Tibial artery (tissue), 4 donors: Measurements from ENCODE around the gene L3MBTL2.
A peak's percentile ranks its signal among the peaks of the same experiment; 100 is the strongest.

ENCODE experiments used
- DNase-seq, 2 donors: peaks; one replicate each; pipeline ENCODE4 v3.0.0-alpha.2; 2019
- H3K27ac ChIP-seq, 2 donors: fragments of 200-600 bp; sonication (generic) in 1 of 2; 1 replicate in 1 of 2; 2 replicates in 1 of 2; pipeline ENCODE4 v1.5.1; 2018 to 2019; ENCODE audit warnings: mild to moderate bottlenecking in 1 of 2
- H3K27me3 ChIP-seq, 2 donors: fragments of 200-600 bp; sonication (generic) in 1 of 2; one replicate each; pipeline versions ENCODE4 v1.5.1 to v1.6.0; 2016 to 2019
- H3K36me3 ChIP-seq, 3 donors: fragments of 200-600 bp; sonication (generic) in 2 of 3; one replicate each; pipeline ENCODE4 v1.5.1; 2016 to 2019; ENCODE audit warnings: mild to moderate bottlenecking in 2 of 3
- H3K4me1 ChIP-seq, 4 donors: fragments of 200-600 bp; sonication (generic) in 2 of 4; 1 replicate in 3 of 4; 2 replicates in 1 of 4; pipeline ENCODE4 v1.5.1; 2016 to 2019
- H3K4me3 ChIP-seq, 2 donors: fragments of 200-600 bp; sonication (generic) in 1 of 2; 1 replicate in 1 of 2; 2 replicates in 1 of 2; pipeline ENCODE4 v1.5.1; 2018 to 2019; ENCODE audit warnings: mild to moderate bottlenecking in 2 of 2
- H3K9me3 ChIP-seq, 3 donors: fragments of 200-600 bp; sonication (generic) in 1 of 3; one replicate each; pipeline ENCODE4 v1.5.1; 2016 to 2019
- intact Hi-C: fragments of 100-400 bp; cut with DNase I; formaldehyde crosslinking; loops from one replicate; pipeline ENCODE4 v1.15.0; 2023; ENCODE audit warnings: low total_unique reads
- TF ChIP-seq, protein P1 (sequence below), 2 experiments: fragments of 200-600 bp in 1 of 2; fragments of 450-650 bp in 1 of 2; IDR thresholded peaks; one replicate each; pipeline ENCODE4 v1.5.1; 2017 to 2019; ENCODE audit warnings: antibody characterized with exemption in 2 of 2, mild to moderate bottlenecking in 1 of 2, moderate library complexity in 1 of 2

The L3MBTL2 gene

DNA sequence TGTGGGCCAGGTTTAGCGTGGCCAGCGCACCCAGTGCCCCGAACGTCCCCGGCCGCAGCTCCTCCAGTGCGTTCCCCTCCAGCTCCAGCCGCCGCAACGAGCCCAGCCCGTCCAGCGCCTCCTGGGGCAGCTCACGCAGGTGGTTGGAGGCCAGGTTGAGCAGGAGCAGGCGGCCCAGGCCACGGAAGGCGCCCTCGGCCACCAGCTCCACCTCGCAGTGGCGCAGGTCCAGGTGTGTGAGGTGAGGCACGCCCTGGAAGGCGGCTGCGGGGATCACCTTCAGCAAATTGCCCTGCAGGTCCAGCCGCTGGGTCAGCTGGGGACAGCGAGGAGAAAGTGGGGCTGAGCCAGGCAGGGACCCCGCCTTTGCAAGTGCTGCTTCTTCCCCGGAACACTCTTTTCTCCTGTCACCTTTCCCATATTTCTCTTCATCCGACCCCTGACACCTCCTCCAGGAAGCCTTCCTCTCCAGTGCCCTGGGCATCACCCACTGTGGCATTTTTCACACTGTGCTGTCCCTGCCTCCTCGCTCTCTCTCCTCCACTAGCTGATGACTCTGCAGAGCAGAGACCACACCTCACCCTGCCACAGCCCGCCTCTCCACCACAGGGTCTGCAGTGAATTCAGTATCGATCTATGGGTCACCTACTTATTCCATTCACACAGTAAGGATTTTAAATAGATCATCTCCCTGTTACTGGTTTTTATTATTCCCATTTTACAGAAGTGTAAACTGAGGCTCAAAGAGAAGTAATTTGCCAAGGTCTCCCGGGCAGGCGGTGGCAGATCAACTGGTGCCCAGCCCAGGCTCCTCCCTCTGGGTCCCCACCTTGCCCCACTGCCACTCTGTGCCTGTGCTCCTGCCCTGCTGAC is 33.7 kb downstream of the L3MBTL2 start:
- peaks cover 0 to 12% (median 0%) of the 10 kb centered on the region in 3 donors for H3K36me3 ChIP-seq
- intact Hi-C loops = no loop called here
- H3K27ac ChIP-seq = no peak overlapping the region
- TF ChIP-seq, protein P1, sequence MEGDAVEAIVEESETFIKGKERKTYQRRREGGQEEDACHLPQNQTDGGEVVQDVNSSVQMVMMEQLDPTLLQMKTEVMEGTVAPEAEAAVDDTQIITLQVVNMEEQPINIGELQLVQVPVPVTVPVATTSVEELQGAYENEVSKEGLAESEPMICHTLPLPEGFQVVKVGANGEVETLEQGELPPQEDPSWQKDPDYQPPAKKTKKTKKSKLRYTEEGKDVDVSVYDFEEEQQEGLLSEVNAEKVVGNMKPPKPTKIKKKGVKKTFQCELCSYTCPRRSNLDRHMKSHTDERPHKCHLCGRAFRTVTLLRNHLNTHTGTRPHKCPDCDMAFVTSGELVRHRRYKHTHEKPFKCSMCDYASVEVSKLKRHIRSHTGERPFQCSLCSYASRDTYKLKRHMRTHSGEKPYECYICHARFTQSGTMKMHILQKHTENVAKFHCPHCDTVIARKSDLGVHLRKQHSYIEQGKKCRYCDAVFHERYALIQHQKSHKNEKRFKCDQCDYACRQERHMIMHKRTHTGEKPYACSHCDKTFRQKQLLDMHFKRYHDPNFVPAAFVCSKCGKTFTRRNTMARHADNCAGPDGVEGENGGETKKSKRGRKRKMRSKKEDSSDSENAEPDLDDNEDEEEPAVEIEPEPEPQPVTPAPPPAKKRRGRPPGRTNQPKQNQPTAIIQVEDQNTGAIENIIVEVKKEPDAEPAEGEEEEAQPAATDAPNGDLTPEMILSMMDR (IDR thresholded peaks at IDR 0.05) = no peak
- peaks cover 0 to 19% (median 14%) of the 10 kb centered on the region in 4 donors for H3K4me1 ChIP-seq
- peak overlapping the region in 1 of 2 donors; percentile 60 for H3K4me3 ChIP-seq
- no peaks in the 10 kb centered on the region for H3K27me3 ChIP-seq
- DNase-seq = no peak
- no peaks in the 10 kb centered on the region for H3K9me3 ChIP-seq

DNA sequence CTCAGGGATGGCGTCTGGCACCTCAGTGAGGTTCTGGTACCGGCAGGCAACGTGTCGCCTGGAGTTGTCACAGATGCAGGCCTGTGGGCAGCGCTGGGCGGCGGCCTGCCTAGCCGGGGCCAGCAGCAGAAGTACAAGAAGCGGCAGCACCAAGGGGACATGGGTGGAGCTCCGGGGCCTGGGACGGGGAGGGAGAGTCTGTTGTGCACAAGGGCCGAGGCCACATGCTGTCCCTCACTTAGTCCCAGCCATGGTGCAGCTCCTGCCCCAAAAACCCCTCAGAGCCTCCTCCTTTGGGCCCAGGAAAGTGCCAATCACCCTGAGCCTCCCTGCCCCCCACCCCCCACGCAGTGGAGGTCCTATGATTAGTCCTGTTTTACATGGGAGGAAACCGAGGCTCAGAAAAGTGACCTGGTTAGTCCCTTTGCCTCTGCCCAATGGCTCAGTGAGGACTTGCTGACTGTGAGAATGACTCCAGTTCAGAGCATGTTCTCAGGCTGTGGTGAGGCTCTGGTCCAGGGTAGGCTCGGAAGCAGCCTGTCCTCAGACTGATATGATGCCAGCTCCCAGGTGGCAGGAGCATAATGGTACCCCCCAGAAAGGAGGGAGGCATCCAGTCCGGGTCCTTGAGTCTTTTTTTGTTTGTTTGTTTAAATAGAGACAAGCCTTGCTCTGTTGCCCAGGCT is 34.5 kb downstream of the L3MBTL2 start:
- Histone ChIP-seq H3K27me3 (no peaks in the 10 kb centered on the region), H3K4me1 (peaks cover 0 to 19% (median 14%) of the 10 kb centered on the region in 4 donors), H3K9me3 (no peaks in the 10 kb centered on the region), H3K27ac (no peak overlapping the region), H3K36me3 (peaks cover 0 to 15% (median 0%) of the 10 kb centered on the region in 3 donors), H3K4me3 (no peak overlapping the region)
- DNase-seq = no peak
- intact Hi-C loops = no loop called here
- TF ChIP-seq, protein P1 (IDR thresholded peaks at IDR 0.05) = no peak

DNA sequence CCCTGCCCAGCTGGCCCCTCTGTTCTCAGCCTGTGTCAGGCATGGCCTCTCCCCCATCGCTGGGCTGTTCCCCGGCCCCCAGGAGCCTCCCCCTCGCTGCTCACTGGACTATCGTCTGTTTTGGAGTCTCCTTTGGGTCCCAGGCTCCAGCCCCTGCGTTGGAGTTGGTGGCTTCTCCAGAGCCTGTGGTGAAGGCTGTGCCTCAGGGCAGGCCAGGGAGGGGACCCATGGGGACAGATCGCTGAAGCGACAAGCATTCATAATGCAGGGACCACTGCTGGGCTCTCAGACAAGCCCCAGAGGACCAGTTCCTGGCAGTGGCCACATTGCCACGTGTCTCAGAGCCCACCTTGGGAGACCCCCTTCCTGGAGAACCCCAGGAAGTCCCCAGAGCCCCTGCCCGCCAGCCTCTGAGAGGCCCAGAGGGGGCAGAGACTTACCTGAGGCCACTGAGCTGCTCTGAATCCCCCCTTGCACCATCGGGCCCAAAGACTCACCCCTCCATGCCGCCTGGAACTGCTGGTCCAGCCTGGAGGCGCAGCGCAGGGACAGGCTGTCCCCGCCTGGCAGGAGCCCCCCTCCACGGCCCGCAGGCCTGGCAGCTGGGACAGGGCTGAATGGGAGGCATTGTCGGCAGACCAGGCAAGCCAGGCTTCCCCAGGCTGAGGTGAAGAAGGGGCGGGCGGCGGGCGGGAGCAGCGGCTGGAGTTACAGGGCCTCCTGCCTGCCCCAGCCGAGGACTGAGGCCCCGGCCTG is 35.4 kb downstream of the L3MBTL2 start, which contains the start of gene CHADL:
CHADL (minus strand) TSS at position 555 of the 756 bp plus-strand sequence; CDS start at position 505, 50 bp downstream.
- TF ChIP-seq, protein P1 (IDR thresholded peaks at IDR 0.05) = no peak
- H3K9me3 ChIP-seq = no peaks in the 10 kb centered on the region
- no peaks in the 10 kb centered on the region for H3K27me3 ChIP-seq
- peaks cover 0 to 22% (median 9%) of the 10 kb centered on the region in 3 donors for H3K36me3 ChIP-seq
- H3K4me1 ChIP-seq = peaks cover 0 to 19% (median 14%) of the 10 kb centered on the region in 4 donors
- no peak within 1 kb of the TSS for H3K4me3 ChIP-seq
- intact Hi-C loops = no loop called here
- DNase-seq = no peak
- no peak within 1 kb of the TSS for H3K27ac ChIP-seq

DNA sequence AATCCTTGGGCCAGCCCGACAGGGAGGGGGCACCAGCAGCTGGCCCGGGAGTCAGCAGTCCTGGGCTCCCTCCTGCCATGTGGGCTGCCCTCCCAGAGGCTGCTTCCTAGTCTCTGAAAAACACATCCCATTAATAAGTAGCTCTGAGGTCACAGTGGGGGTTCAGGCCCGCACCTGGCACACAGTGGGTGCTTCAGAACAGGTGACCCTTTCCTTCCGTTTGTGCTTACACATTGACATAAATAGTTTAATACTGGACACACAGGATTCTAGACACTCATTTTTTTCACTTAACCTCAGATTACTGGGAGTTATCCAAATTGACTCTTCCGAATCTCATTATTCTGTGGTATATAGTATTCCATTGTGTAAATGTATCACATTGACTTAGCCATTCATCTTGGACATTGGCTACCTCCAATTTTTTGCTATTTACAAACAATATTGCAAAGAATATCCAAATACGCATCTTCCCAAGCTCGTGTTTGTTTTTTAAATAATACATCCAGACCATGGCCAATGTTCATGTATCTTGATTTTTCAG is 36.1 kb downstream of the L3MBTL2 start:
- Histone ChIP-seq H3K9me3 (no peaks in the 10 kb centered on the region), H3K4me3 (no peak overlapping the region), H3K27me3 (no peaks in the 10 kb centered on the region), H3K36me3 (peaks cover 5 to 29% (median 15%) of the 10 kb centered on the region in 3 donors), H3K27ac (no peak overlapping the region), H3K4me1 (peaks cover 0 to 19% (median 14%) of the 10 kb centered on the region in 4 donors)
- TF ChIP-seq, protein P1 (IDR thresholded peaks at IDR 0.05) = no peak
- intact Hi-C loops = no loop called here
- no peak for DNase-seq
